ENCODE results near the gene CCHCR1. TPM values are rescaled to one million over a fixed set of nuclear protein-coding genes. Genes with fewer than 3 reads are reported as not detected.

Gene CCHCR1
- total RNA-seq, 1 experiment from 2014 or later = 45.5 TPM

DNA sequence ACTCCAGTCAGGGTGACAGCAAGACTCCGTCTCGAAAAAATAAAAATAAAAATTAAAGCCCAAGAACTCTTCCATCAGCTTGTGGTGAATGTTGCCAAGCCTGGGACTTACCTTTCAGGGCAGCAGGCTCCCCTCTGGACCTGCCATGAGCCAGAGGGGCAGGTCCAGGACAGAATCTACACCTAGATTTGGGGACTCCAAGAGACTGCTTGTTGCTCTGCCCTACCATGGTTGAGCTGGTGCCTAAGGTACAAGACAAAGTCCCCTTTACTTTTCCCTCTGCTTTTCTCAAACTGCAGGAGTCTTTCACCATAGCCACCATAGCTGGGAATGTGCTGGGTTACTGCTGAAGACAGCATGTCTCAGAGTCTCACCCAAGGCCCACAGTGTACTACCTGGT, 54.5 kb downstream of the CCHCR1 start:
- Histone ChIP-seq H2BK20ac (ENCODE audit: low read depth, low read length, poor library complexity, severe bottlenecking) (no peak overlapping the region), H3K4me1 (ENCODE audit: insufficient read depth, low read length) (no peaks in the 10 kb centered on the region), H2AK5ac (ENCODE audit: insufficient read length, low read length) (no peak overlapping the region), H2AFZ (ENCODE audit: low read length) (no peak overlapping the region), H4K8ac (replicated peaks; ENCODE audit: insufficient read length, low read depth, low read length) (no peak overlapping the region), H4K91ac (ENCODE audit: insufficient read length, low read depth, low read length) (no peak overlapping the region), H3K27me3 (ENCODE audit: insufficient read depth, low read length) (no peaks in the 10 kb centered on the region), H3K23ac (ENCODE audit: insufficient read length, low read depth, low read length) (no peak overlapping the region), H3K79me1 (ENCODE audit: insufficient read depth, low read depth, low read length, poor library complexity, severe bottlenecking) (no peaks in the 10 kb centered on the region), H2BK120ac (ENCODE audit: low read depth, low read length, poor library complexity, severe bottlenecking) (no peak overlapping the region), H3K4ac (ENCODE audit: low read depth, low read length) (no peak overlapping the region), H3K9ac (ENCODE audit: extremely low read depth, insufficient read length, low read length) (no peak overlapping the region), H2BK15ac (ENCODE audit: low read depth, low read length) (no peak overlapping the region), H3T11ph (ENCODE audit: low read length) (no peak overlapping the region), H3K9me3 (ENCODE audit: control insufficient read depth, low read depth, low read length) (no peaks in the 10 kb centered on the region), H2BK12ac (ENCODE audit: insufficient read length, low read depth, low read length) (no peak overlapping the region), H3K79me2 (ENCODE audit: insufficient read depth, low read length) (no peaks in the 10 kb centered on the region), H3K14ac (ENCODE audit: insufficient read depth, low read length) (no peak overlapping the region), H3K56ac (ENCODE audit: insufficient read length, low read depth, low read length) (no peak overlapping the region), H3K18ac (ENCODE audit: insufficient read length, low read depth, low read length) (no peak overlapping the region), H3K4me2 (ENCODE audit: insufficient read depth, insufficient read length, low read length) (no peak overlapping the region), H4K5ac (ENCODE audit: insufficient read length, low read depth, low read length) (no peak overlapping the region), H3K23me2 (ENCODE audit: insufficient read length, low read depth, low read length, poor library complexity, severe bottlenecking) (no peaks in the 10 kb centered on the region), H2BK5ac (ENCODE audit: insufficient read length, low read length) (no peak overlapping the region), H4K20me1 (ENCODE audit: control insufficient read depth, insufficient read depth, insufficient read length) (no peaks in the 10 kb centered on the region), H3K27ac (ENCODE audit: insufficient read length, low read depth, low read length) (no peak overlapping the region)
- H3K27me3 Mint-ChIP-seq (ENCODE audit: low read depth) = no peaks in the 10 kb centered on the region; the same call in 1 of the 2 replicates
- H3K36me3 Mint-ChIP-seq (ENCODE audit: insufficient read depth in 1 of 3, low read depth in 3 of 3) = no peaks in the 10 kb centered on the region
- H3K27ac Mint-ChIP-seq = no peak overlapping the region
- no peak overlapping the region for H3K4me3 Mint-ChIP-seq
- peaks cover 0 to 4% of the 10 kb centered on the region in 2 experiments; a peak in 2 of 4 replicates for H3K4me1 Mint-ChIP-seq
- no peak for DNase-seq
- WGBS (ENCODE audit: extremely low coverage, insufficient read length, low lambda C conversion rate) = no CpG with 5 or more reads among the region's 2 CpGs
- TF ChIP-seq, protein P1, sequence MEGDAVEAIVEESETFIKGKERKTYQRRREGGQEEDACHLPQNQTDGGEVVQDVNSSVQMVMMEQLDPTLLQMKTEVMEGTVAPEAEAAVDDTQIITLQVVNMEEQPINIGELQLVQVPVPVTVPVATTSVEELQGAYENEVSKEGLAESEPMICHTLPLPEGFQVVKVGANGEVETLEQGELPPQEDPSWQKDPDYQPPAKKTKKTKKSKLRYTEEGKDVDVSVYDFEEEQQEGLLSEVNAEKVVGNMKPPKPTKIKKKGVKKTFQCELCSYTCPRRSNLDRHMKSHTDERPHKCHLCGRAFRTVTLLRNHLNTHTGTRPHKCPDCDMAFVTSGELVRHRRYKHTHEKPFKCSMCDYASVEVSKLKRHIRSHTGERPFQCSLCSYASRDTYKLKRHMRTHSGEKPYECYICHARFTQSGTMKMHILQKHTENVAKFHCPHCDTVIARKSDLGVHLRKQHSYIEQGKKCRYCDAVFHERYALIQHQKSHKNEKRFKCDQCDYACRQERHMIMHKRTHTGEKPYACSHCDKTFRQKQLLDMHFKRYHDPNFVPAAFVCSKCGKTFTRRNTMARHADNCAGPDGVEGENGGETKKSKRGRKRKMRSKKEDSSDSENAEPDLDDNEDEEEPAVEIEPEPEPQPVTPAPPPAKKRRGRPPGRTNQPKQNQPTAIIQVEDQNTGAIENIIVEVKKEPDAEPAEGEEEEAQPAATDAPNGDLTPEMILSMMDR (conservative IDR thresholded peaks at IDR 0.05) = no peak
- H3K9me3 Mint-ChIP-seq = no peaks in the 10 kb centered on the region
